GM12864 (cell line): ENCODE results near the gene HS6ST3.

Experiments used
- DNase-seq: peaks from one replicate; pipeline ENCODE4 v3.0.0-alpha.2; 2011; ENCODE audit warnings: low read depth
- H3K4me3 ChIP-seq: 2 replicates; pipeline ENCODE4 v1.5.1; 2011; ENCODE audit warnings: mild to moderate bottlenecking, low read depth, low read length, control low read depth
- TF ChIP-seq, protein P1 (sequence below): IDR thresholded peaks from 2 replicates; pipeline ENCODE4 v1.5.1; 2011; ENCODE audit warnings: low read depth, mild to moderate bottlenecking, moderate library complexity, low read length, control low read depth, inconsistent platforms; ENCODE audit errors: missing control alignments

HS6ST3 gene

DNA sequence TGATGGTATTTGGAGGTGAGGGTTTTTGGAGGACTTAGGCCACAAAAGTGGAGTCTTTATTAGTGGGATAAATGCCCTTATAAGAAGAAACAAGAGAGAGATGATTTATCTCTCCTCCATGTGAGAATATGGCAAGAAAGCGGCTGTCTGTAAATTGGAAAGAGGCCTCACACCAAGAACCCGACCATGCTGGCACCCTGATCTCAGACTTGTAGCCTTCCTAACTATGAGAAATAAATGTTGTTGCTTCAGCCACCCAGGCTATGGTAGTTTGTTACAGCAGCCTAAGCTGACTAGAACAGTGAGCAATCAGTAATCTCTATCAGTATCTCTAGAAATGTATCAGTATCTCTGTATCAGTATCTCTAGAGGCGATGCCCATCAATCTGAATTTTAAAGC lies 617.2 kb downstream of the HS6ST3 start:
- no peak for DNase-seq
- H3K4me3 ChIP-seq: no peak overlapping the region
- TF ChIP-seq, protein P1, sequence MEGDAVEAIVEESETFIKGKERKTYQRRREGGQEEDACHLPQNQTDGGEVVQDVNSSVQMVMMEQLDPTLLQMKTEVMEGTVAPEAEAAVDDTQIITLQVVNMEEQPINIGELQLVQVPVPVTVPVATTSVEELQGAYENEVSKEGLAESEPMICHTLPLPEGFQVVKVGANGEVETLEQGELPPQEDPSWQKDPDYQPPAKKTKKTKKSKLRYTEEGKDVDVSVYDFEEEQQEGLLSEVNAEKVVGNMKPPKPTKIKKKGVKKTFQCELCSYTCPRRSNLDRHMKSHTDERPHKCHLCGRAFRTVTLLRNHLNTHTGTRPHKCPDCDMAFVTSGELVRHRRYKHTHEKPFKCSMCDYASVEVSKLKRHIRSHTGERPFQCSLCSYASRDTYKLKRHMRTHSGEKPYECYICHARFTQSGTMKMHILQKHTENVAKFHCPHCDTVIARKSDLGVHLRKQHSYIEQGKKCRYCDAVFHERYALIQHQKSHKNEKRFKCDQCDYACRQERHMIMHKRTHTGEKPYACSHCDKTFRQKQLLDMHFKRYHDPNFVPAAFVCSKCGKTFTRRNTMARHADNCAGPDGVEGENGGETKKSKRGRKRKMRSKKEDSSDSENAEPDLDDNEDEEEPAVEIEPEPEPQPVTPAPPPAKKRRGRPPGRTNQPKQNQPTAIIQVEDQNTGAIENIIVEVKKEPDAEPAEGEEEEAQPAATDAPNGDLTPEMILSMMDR: no peak

DNA sequence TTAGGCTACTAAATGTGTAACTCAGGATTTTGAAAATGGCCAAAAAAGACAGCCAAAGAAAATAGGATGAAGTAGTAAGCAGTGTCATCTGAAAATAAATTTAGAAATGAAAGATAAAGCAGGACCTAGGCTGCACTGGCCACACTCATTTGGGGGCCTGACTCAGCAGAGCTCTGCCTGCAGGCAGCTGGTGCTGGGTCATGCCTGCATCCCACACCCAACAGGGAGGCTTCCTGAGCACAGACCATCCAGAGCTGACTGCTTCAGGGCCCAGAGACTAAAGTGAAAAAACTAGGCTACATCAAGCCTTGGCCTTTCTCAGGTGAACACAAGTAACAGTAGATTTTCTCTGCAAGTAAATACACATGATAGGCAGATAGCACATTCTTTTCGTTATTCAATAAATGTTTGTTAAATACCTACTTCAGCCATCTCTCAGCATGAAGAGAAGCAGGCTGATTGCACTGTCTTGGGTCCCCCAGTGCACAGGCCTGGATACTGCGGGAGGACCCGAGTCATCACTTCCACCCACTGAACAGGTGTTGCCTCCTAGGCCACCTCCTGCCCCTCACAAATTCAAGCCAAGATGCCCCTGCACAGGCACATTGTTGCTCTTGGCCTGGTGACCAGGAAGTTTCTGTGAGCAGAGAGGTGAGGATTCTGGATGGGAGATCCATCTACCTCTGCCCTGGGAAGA lies 620.4 kb downstream of the HS6ST3 start:
- no peak for DNase-seq
- no peak overlapping the region for H3K4me3 ChIP-seq
- TF ChIP-seq, protein P1: no peak

DNA sequence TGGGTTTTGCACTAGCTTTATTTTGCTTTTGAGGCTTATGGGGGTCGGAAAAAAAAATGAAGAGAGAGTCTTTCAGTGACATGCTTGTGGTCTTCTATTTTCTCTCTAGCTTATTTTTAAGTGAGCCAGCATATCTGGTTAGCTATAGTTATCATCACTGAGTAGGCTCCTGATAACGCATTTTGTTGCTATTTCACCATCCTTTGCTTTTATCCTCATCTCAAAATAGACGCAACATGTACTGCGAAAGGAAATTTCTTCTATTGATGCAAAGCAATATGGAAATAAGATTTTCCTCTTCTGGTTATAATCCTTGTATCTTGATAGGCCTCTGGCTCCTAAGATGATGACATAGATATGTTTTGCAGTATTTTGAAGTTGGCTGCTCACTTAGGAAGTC lies 630.5 kb downstream of the HS6ST3 start:
- no peak for DNase-seq
- no peak overlapping the region for H3K4me3 ChIP-seq
- TF ChIP-seq, protein P1: no peak

DNA sequence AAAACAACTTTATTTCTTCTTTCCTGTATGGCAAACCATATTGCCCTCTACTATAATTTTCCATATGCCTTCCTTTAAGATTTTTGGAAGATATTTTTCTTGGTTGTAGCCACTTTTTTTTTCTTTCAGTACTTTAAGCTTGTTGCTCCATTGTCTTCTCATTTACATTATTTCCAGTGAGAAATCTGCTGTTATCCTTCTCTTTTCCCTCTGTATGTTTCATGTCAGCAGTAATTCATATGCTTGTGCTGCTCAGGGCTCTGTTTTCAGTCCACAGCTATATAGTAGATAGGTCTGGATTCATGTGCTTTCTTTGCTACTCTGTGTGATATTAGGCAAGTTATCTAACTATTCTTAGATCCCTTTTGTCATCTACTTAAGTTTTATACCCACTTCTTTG lies 636.7 kb downstream of the HS6ST3 start:
- DNase-seq: no peak
- TF ChIP-seq, protein P1: no peak
- no peak overlapping the region for H3K4me3 ChIP-seq

DNA sequence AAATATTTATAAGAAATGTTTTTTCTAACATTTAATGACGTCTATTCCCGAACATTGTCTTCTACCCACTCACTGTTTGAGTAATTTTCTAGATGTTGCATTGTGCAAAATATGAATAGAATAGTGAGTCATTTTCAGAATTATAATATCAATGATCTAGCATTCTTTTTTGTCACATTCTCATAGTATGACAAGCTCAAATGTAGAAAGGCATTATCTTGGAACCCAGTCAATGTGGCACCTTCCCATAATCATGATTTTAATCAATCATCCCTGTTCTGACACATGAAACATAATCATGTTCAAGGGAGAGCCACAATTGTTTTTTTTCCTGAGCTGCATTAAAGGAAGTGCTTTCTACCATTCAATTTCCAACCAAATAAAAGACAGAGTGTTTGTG lies 638.6 kb downstream of the HS6ST3 start:
- TF ChIP-seq, protein P1: no peak
- no peak for DNase-seq
- H3K4me3 ChIP-seq: no peak overlapping the region

DNA sequence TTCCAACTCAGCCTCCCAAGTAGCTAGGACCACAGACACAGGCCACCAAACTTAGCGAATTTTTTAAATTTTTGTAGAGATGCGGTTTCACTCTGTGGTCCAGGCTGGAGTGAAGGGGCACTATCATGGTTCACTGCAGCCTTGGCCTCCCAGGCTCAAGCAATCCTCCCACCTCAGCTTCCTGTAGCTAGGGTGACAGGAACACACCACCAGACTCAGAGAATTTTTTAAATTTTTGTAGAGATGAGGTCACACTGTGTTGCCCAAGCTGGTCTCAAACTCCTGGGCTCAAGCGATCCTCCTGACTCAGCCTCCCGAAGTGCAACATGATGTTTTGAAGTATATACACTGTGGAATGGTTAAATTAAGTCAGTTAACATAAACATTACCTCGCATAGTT lies 640.8 kb downstream of the HS6ST3 start:
- DNase-seq: no peak
- TF ChIP-seq, protein P1: no peak

DNA sequence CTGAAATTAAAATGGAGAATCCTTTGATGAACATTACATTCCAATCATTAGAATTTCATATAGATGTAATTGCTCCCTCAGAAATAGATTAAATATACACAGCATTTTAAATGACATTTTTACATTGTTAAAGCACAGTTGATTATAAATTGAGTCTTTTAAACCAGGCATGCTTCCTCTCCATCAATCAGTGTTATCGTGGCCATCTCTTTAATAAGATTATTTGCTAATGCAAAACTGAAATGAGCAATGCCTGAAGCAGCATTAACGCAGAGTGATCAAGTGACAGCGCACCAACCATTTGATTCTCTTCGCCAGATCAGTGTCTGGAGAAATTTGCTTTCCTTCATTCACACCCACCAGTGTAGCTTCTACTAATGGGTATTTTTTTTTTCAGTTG lies 644.6 kb downstream of the HS6ST3 start:
- TF ChIP-seq, protein P1: no peak
- no peak overlapping the region for H3K4me3 ChIP-seq
- no peak for DNase-seq

More for the DNA sequence above, 640.8 kb downstream of the HS6ST3 start:
- no peak overlapping the region for H3K4me3 ChIP-seq
